Urinary bladder (tissue), 4 donors: ENCODE data around the gene KAT14. TPM values are rescaled to one million over a fixed set of nuclear protein-coding genes. Genes with fewer than 3 reads are reported as not detected.
"Not testable (repeated sequence)": the region's sequence is repeated elsewhere in the genome, so short reads cannot be mapped to it uniquely, and the experiment has no call there.

ENCODE experiments used
- DNase-seq: peaks from one replicate; pipeline ENCODE4 v3.0.0-alpha.2; 2015; ENCODE audit errors: extremely low spot score
- H3K27ac ChIP-seq: one replicate; pipeline ENCODE4 v1.5.1; 2013; ENCODE audit warnings: low read depth, mild to moderate bottlenecking, moderate library complexity
- H3K36me3 ChIP-seq: one replicate; pipeline ENCODE4 v1.6.1; 2013; ENCODE audit warnings: mild to moderate bottlenecking, moderate library complexity; ENCODE audit not compliant: insufficient read depth
- H3K4me1 ChIP-seq: one replicate; pipeline ENCODE4 v1.6.1; 2013; ENCODE audit warnings: mild to moderate bottlenecking, moderate library complexity; ENCODE audit not compliant: insufficient read depth
- H3K4me3 ChIP-seq: one replicate; pipeline ENCODE4 v1.5.1; 2013; ENCODE audit warnings: low read depth, low read length
- WGBS: extraction: QIAGEN DNeasy Blood & Tissue Kit; methylation state at CpG from one replicate; pipeline ENCODE4 v1.1.7; 2013; 5-methylcytosine and 5-hydroxymethylcytosine counted together
- polyA plus RNA-seq: library from polyadenylated mRNA; stranded (reverse); fragments of 200-250 nt; gene quantifications from one replicate; pipeline ENCODE4 v1.2.3, GENCODE V29; 2013
- total RNA-seq: library from RNA; depleted of rRNA; stranded (reverse); fragments of >200 nt; gene quantifications from one replicate; pipeline ENCODE4 v1.2.3, GENCODE V29; 2014
- donor health status: healthy with polysubstance abuse.
- donor health status: healthy.

Gene KAT14
- total RNA-seq (13.0 TPM), polyA plus RNA-seq (12.0 TPM)

GRCh38 chr20:18137412-18138265 is at the start of gene KAT14, which contains the start of gene PET117:
Gene KAT14, plus strand, starts transcription at chr20:18137863. Its CDS starts 4,798 bp downstream, at chr20:18142661.
Gene PET117, plus strand, starts transcription at chr20:18137863. Its CDS starts 93 bp downstream, at chr20:18137956.
- under 1% methylated on average over 87 of the region's 87 CpGs for WGBS
- peak; percentile 72 for DNase-seq
- Histone ChIP-seq H3K4me3 (peak within 1 kb of the TSS; percentile 92), H3K4me1 (peaks cover 7% of the 10 kb centered on the region), H3K27ac (peak within 1 kb of the TSS; percentile 82), H3K36me3 (no peaks in the 10 kb centered on the region)

- not testable (repeated sequence) for H3K4me1 ChIP-seq, DNase-seq, H3K4me3 ChIP-seq, H3K27ac ChIP-seq, H3K36me3 ChIP-seq
- WGBS: 71% methylated on average over 3 of the region's 3 CpGs
Measured at GRCh38 chr20:18088298-18088697, 49.4 kb upstream of the KAT14 start.

GRCh38 chr20:18088841-18089240 is 48.8 kb upstream of the KAT14 start:
- not testable (repeated sequence) for H3K27ac ChIP-seq, H3K4me3 ChIP-seq, DNase-seq, H3K4me1 ChIP-seq, H3K36me3 ChIP-seq
- 94% methylated on average over 11 of the region's 11 CpGs for WGBS

GRCh38 chr20:18090044-18090443 is 47.6 kb upstream of the KAT14 start:
- DNase-seq: no peak
- no peak overlapping the region for H3K27ac ChIP-seq
- no peak overlapping the region for H3K4me3 ChIP-seq
- WGBS: 48% methylated on average over 3 of the region's 3 CpGs
- no peaks in the 10 kb centered on the region for H3K36me3 ChIP-seq
- no peaks in the 10 kb centered on the region for H3K4me1 ChIP-seq

GRCh38 chr20:18090477-18090876 is 47.2 kb upstream of the KAT14 start:
- no peak overlapping the region for H3K4me3 ChIP-seq
- H3K27ac ChIP-seq: no peak overlapping the region
- no peak for DNase-seq
- H3K4me1 ChIP-seq: no peaks in the 10 kb centered on the region
- H3K36me3 ChIP-seq: no peaks in the 10 kb centered on the region
- WGBS: 91% methylated on average over 10 of the region's 10 CpGs

GRCh38 chr20:18091623-18092022 is 46.0 kb upstream of the KAT14 start:
- Histone ChIP-seq H3K4me1 (no peaks in the 10 kb centered on the region), H3K36me3 (no peaks in the 10 kb centered on the region), H3K27ac (no peak overlapping the region), H3K4me3 (no peak overlapping the region)
- no peak for DNase-seq
- WGBS: 59% methylated on average over 7 of the region's 7 CpGs

- no peak overlapping the region for H3K27ac ChIP-seq
- no peak for DNase-seq
- H3K4me3 ChIP-seq: no peak overlapping the region
- H3K4me1 ChIP-seq: no peaks in the 10 kb centered on the region
- 87% methylated on average over 8 of the region's 8 CpGs for WGBS
- H3K36me3 ChIP-seq: no peaks in the 10 kb centered on the region
Measured at GRCh38 chr20:18092890-18093289, 44.8 kb upstream of the KAT14 start.

GRCh38 chr20:18093388-18093787 is 44.3 kb upstream of the KAT14 start:
- 80% methylated on average over 10 of the region's 10 CpGs for WGBS
- Histone ChIP-seq H3K4me3 (no peak overlapping the region), H3K36me3 (no peaks in the 10 kb centered on the region), H3K4me1 (no peaks in the 10 kb centered on the region), H3K27ac (no peak overlapping the region)
- no peak for DNase-seq

- no peak for DNase-seq
- Histone ChIP-seq H3K27ac (no peak overlapping the region), H3K36me3 (no peaks in the 10 kb centered on the region), H3K4me3 (no peak overlapping the region), H3K4me1 (no peaks in the 10 kb centered on the region)
- 54% methylated on average over 5 of the region's 5 CpGs for WGBS
Measured at GRCh38 chr20:18094191-18094590, 43.5 kb upstream of the KAT14 start.

GRCh38 chr20:18100569-18100968 is 37.1 kb upstream of the KAT14 start:
- not testable (repeated sequence) for H3K27ac ChIP-seq, H3K4me3 ChIP-seq, H3K4me1 ChIP-seq, DNase-seq, H3K36me3 ChIP-seq
- WGBS: 93% methylated on average over 11 of the region's 11 CpGs

GRCh38 chr20:18101125-18101810 is 36.4 kb upstream of the KAT14 start:
- Histone ChIP-seq H3K4me1 (no peaks in the 10 kb centered on the region), H3K27ac (no peak overlapping the region), H3K36me3 (no peaks in the 10 kb centered on the region), H3K4me3 (no peak overlapping the region)
- DNase-seq: no peak
- WGBS: 33% methylated on average over 7 of the region's 7 CpGs

GRCh38 chr20:18103497-18103896 is 34.2 kb upstream of the KAT14 start:
- WGBS: 59% methylated on average over 1 of the region's 1 CpG
- H3K4me1 ChIP-seq: no peaks in the 10 kb centered on the region
- DNase-seq: no peak
- H3K36me3 ChIP-seq: peaks cover 2% of the 10 kb centered on the region
- H3K4me3 ChIP-seq: no peak overlapping the region
- no peak overlapping the region for H3K27ac ChIP-seq

- H3K4me3 ChIP-seq: no peak overlapping the region
- H3K27ac ChIP-seq: no peak overlapping the region
- H3K36me3 ChIP-seq: peaks cover 2% of the 10 kb centered on the region
- 90% methylated on average over 2 of the region's 2 CpGs for WGBS
- H3K4me1 ChIP-seq: no peaks in the 10 kb centered on the region
- no peak for DNase-seq
Measured at GRCh38 chr20:18108326-18108725, 29.3 kb upstream of the KAT14 start.

- WGBS: 74% methylated on average over 1 of the region's 1 CpG
- H3K4me1 ChIP-seq, DNase-seq, H3K4me3 ChIP-seq, H3K36me3 ChIP-seq, H3K27ac ChIP-seq: not testable (repeated sequence)
Measured at GRCh38 chr20:18128574-18128973, 9.1 kb upstream of the KAT14 start.
